Duodenal mucosa (tissue), 2 donors: ENCODE measurements around the gene SEH1L.

Source experiments
- H3K27ac ChIP-seq: one replicate; pipeline ENCODE4 v1.7.0; 2013; ENCODE audit warnings: low read depth, low read length
- H3K27me3 ChIP-seq, 2 donors: one replicate each; pipeline ENCODE4 v1.7.0; 2013; ENCODE audit warnings: low read length in 2 of 2, control low read depth in 1 of 2; ENCODE audit not compliant: insufficient read depth in 2 of 2, control insufficient read depth in 1 of 2
- H3K36me3 ChIP-seq, 2 donors: one replicate each; pipeline ENCODE4 v1.7.0; 2013; ENCODE audit warnings: low read length in 2 of 2, control low read depth in 1 of 2; ENCODE audit not compliant: insufficient read depth in 2 of 2, control insufficient read depth in 1 of 2
- H3K4me1 ChIP-seq, 2 donors: one replicate each; pipeline ENCODE4 v1.7.0; 2013; ENCODE audit warnings: low read length in 2 of 2, control low read depth in 1 of 2; ENCODE audit not compliant: insufficient read depth in 2 of 2, control insufficient read depth in 1 of 2
- H3K4me3 ChIP-seq, 2 donors: one replicate each; pipeline ENCODE4 v1.7.0; 2013; ENCODE audit warnings: low read length in 2 of 2, low read depth in 1 of 2
- H3K9ac ChIP-seq, 2 donors: one replicate each; pipeline ENCODE4 v1.7.0; 2013; ENCODE audit warnings: low read length in 2 of 2, low read depth in 1 of 2
- H3K9me3 ChIP-seq, 2 donors: one replicate each; pipeline ENCODE4 v1.7.0; 2013; ENCODE audit warnings: low read length in 2 of 2, control low read depth in 1 of 2; ENCODE audit not compliant: control insufficient read depth in 1 of 2

SEH1L gene

GRCh38 chr18:13028869-13029268 lies 81.1 kb downstream of the SEH1L start:
- H3K27me3 ChIP-seq, result no peaks in the 10 kb centered on the region
- H3K4me3 ChIP-seq, result no peak overlapping the region
- peaks cover 18 to 62% of the 10 kb centered on the region in 2 donors for H3K36me3 ChIP-seq
- H3K9ac ChIP-seq, result no peak overlapping the region
- no peaks in the 10 kb centered on the region for H3K4me1 ChIP-seq
- H3K9me3 ChIP-seq, result no peaks in the 10 kb centered on the region
- H3K27ac ChIP-seq, result no peak overlapping the region

- H3K4me3 ChIP-seq, result no peak overlapping the region
- no peaks in the 10 kb centered on the region for H3K9me3 ChIP-seq
- H3K4me1 ChIP-seq, result no peaks in the 10 kb centered on the region
- H3K36me3 ChIP-seq, result peaks cover 14 to 55% of the 10 kb centered on the region in 2 donors
- no peak overlapping the region for H3K9ac ChIP-seq
- no peaks in the 10 kb centered on the region for H3K27me3 ChIP-seq
- H3K27ac ChIP-seq, result no peak overlapping the region
These were observed 84.4 kb downstream of the SEH1L start for GRCh38 chr18:13032173-13032572.

- no peak overlapping the region for H3K27ac ChIP-seq
- H3K9me3 ChIP-seq, result no peaks in the 10 kb centered on the region
- no peak overlapping the region for H3K9ac ChIP-seq
- H3K4me1 ChIP-seq, result no peaks in the 10 kb centered on the region
- H3K27me3 ChIP-seq, result no peaks in the 10 kb centered on the region
- H3K36me3 ChIP-seq, result peaks cover 16 to 46% of the 10 kb centered on the region in 2 donors
- H3K4me3 ChIP-seq, result no peak overlapping the region
These were observed 87.6 kb downstream of the SEH1L start for GRCh38 chr18:13035249-13035914.

GRCh38 chr18:13036622-13037320 lies 89.0 kb downstream of the SEH1L start:
- H3K9me3 ChIP-seq, result no peaks in the 10 kb centered on the region
- H3K27me3 ChIP-seq, result no peaks in the 10 kb centered on the region
- H3K4me3 ChIP-seq, result no peak overlapping the region
- no peak overlapping the region for H3K9ac ChIP-seq
- H3K36me3 ChIP-seq, result peaks cover 15 to 35% of the 10 kb centered on the region in 2 donors
- no peaks in the 10 kb centered on the region for H3K4me1 ChIP-seq
- no peak overlapping the region for H3K27ac ChIP-seq
